ENCODE data around the gene KSR1. TPM values are rescaled to one million over a fixed set of nuclear protein-coding genes. Genes with fewer than 3 reads are reported as not detected.
"Not testable (repeated sequence)": the region's sequence is repeated elsewhere in the genome, so short reads cannot be mapped to it uniquely, and the experiment has no call there.

The KSR1 gene
- total RNA-seq, 1 experiment from 2014 or later, result 21.7 TPM

- ATAC-seq (no peak), DNase-seq (ENCODE audit: low read depth, low spot score) (no peak)
- Histone ChIP-seq H3K4me1 (ENCODE audit: control insufficient read depth, insufficient read depth, low read length) (no peaks in the 10 kb centered on the region), H3K27ac (ENCODE audit: low read length) (no peak overlapping the region), H3K9me3 (ENCODE audit: control insufficient read depth, insufficient read depth, low read depth, low read length) (no peaks in the 10 kb centered on the region), H3K36me3 (ENCODE audit: control insufficient read depth, insufficient read depth, low read length) (no peaks in the 10 kb centered on the region), H3K4me3 (ENCODE audit: low read depth in 2 of 2, low read length in 2 of 2) (no peak overlapping the region), H3K27me3 (ENCODE audit: control insufficient read depth, insufficient read depth, low read length) (no peaks in the 10 kb centered on the region)
- POLR2A ChIA-PET, result no interaction called here
- no TSS peak for BruUV-seq (replicated peaks)
- no peak for TF ChIP-seq POLR2AphosphoS5 (IDR thresholded peaks at IDR 0.05; ENCODE audit: low read depth, low read length)
- TF ChIP-seq REST (IDR thresholded peaks at IDR 0.05; ENCODE audit: insufficient read depth in 1 of 2, low read depth in 2 of 2, low read length in 1 of 2), result no peak
- no peak for TF ChIP-seq CTCF (IDR thresholded peaks at IDR 0.05)
- no peak for TF ChIP-seq SIN3A (IDR thresholded peaks at IDR 0.05; ENCODE audit: borderline replicate concordance, insufficient read depth, low read depth, low read length)
- no peak for TF ChIP-seq TCF7L2 (IDR thresholded peaks at IDR 0.05; ENCODE audit: low read depth, low read length)
- intact Hi-C loops (cut with micrococcal nuclease; ENCODE audit: unreplicated experiment), result no loop called here
- CTCF ChIA-PET, result interaction anchor here (0.6 kb wide), 1 partner anchor 152 kb away, joined by 5 read pairs; no protein-coding TSS in a partner anchor
- in situ Hi-C loops (cut with HindIII; ENCODE audit: low pct_unique_long_range_greater_than_20kb, low sequenced_read_pairs), result no loop called here
Measured at GRCh38 chr17:27646232-27646631, 190.0 kb downstream of the KSR1 start.

- Histone ChIP-seq H3K27me3 (ENCODE audit: control insufficient read depth, insufficient read depth, low read length) (no peaks in the 10 kb centered on the region), H3K4me1 (ENCODE audit: control insufficient read depth, insufficient read depth, low read length) (no peaks in the 10 kb centered on the region), H3K4me3 (ENCODE audit: low read depth in 2 of 2, low read length in 2 of 2) (no peak overlapping the region), H3K27ac (ENCODE audit: low read length) (no peak overlapping the region), H3K36me3 (ENCODE audit: control insufficient read depth, insufficient read depth, low read length) (no peaks in the 10 kb centered on the region), H3K9me3 (ENCODE audit: control insufficient read depth, insufficient read depth, low read depth, low read length) (no peaks in the 10 kb centered on the region)
- TF ChIP-seq TCF7L2 (IDR thresholded peaks at IDR 0.05; ENCODE audit: low read depth, low read length) (no peak), REST (IDR thresholded peaks at IDR 0.05; ENCODE audit: insufficient read depth in 1 of 2, low read depth in 2 of 2, low read length in 1 of 2) (no peak), POLR2AphosphoS5 (IDR thresholded peaks at IDR 0.05; ENCODE audit: low read depth, low read length) (no peak), CTCF (IDR thresholded peaks at IDR 0.05) (no peak), SIN3A (IDR thresholded peaks at IDR 0.05; ENCODE audit: borderline replicate concordance, insufficient read depth, low read depth, low read length) (no peak)
- in situ Hi-C loops (cut with HindIII; ENCODE audit: low pct_unique_long_range_greater_than_20kb, low sequenced_read_pairs) (no loop called here), intact Hi-C loops (cut with micrococcal nuclease; ENCODE audit: unreplicated experiment) (no loop called here)
- ATAC-seq (no peak), DNase-seq (ENCODE audit: low read depth, low spot score) (no peak)
- BruUV-seq (replicated peaks), result no TSS peak
- ChIA-PET POLR2A (no interaction called here), CTCF (interaction anchor here (0.9 to 1.0 kb wide), 2 partner anchors 43 to 46 kb away, joined by 3 read pairs; no protein-coding TSS in a partner anchor)
Measured at GRCh38 chr17:27647765-27648164, 191.5 kb downstream of the KSR1 start.

GRCh38 chr17:27649111-27649571 is 192.9 kb downstream of the KSR1 start:
- in situ Hi-C loops (cut with HindIII; ENCODE audit: low pct_unique_long_range_greater_than_20kb, low sequenced_read_pairs); DNase-seq (ENCODE audit: low read depth, low spot score); POLR2A ChIA-PET; BruUV-seq (replicated peaks); ATAC-seq; H3K9me3 ChIP-seq (ENCODE audit: control insufficient read depth, insufficient read depth, low read depth, low read length); H3K4me3 ChIP-seq (ENCODE audit: low read depth in 2 of 2, low read length in 2 of 2); H3K4me1 ChIP-seq (ENCODE audit: control insufficient read depth, insufficient read depth, low read length); H3K36me3 ChIP-seq (ENCODE audit: control insufficient read depth, insufficient read depth, low read length); H3K27ac ChIP-seq (ENCODE audit: low read length); intact Hi-C loops (cut with micrococcal nuclease; ENCODE audit: unreplicated experiment); H3K27me3 ChIP-seq (ENCODE audit: control insufficient read depth, insufficient read depth, low read length); CTCF ChIA-PET: not testable (repeated sequence)

Measured in Panc1 (cell line).